H1 (cell line): ENCODE data around the gene PM20D1. TPM values are rescaled to one million over a fixed set of nuclear protein-coding genes. Genes with fewer than 3 reads are reported as not detected.

Experiments used
- CTCF ChIA-PET: fragments of 300-600 bp; sonication (Branson Sonifier 250); formaldehyde crosslinking; loops from one replicate; lab custom pipeline; 2021; ENCODE audit not compliant: partially characterized antibody; lab: Charles Lee
- POLR2A ChIA-PET: fragments of 300-600 bp; sonication (Branson Sonifier 250); formaldehyde crosslinking; loops from one replicate; lab custom pipeline; 2021; ENCODE audit warnings: inconsistent platforms; ENCODE audit not compliant: partially characterized antibody; lab: Charles Lee
- DNase-seq, 2 experiments: peaks; one replicate each; pipeline versions ENCODE4 v3.0.0 to v3.0.0-alpha.2; 2010 to 2022; ENCODE audit warnings: low spot score in 2 of 2, low read depth in 1 of 2, mixed read lengths in 1 of 2
- FAIRE-seq: peaks from 2 replicates; lab custom pipeline; 2011; peaks lifted over from hg19 to GRCh38; lab: Jason Lieb, UNC
- H2AFZ ChIP-seq: 2 replicates; pipeline ENCODE4 v1.8.1; 2012; ENCODE audit warnings: low read length, inconsistent platforms
- H2AK5ac ChIP-seq: 2 replicates; pipeline ENCODE4 v1.6.1; 2013; ENCODE audit warnings: low read depth, low read length
- H2BK120ac ChIP-seq: replicated peaks from 2 replicates; pipeline ENCODE3; 2013; ENCODE audit warnings: low read depth, low read length, inconsistent platforms
- H2BK12ac ChIP-seq: 2 replicates; pipeline ENCODE4 v1.6.1; 2013; ENCODE audit warnings: low read depth, low read length
- H2BK15ac ChIP-seq: 2 replicates; pipeline ENCODE4 v1.6.1; 2013; ENCODE audit warnings: low read length
- H2BK20ac ChIP-seq: 2 replicates; pipeline ENCODE4 v1.6.1; 2013; ENCODE audit warnings: low read length
- H2BK5ac ChIP-seq: 2 replicates; pipeline ENCODE4 v1.6.1; 2013; ENCODE audit warnings: low read depth, low read length
- H3K14ac ChIP-seq: 2 replicates; pipeline ENCODE4 v1.6.1; 2013; ENCODE audit warnings: inconsistent platforms; ENCODE audit not compliant: insufficient read length
- H3K18ac ChIP-seq: 2 replicates; pipeline ENCODE4 v1.6.1; 2013; ENCODE audit warnings: low read length; ENCODE audit errors: extremely low read depth
- H3K23ac ChIP-seq: 2 replicates; pipeline ENCODE4 v1.6.1; 2013; ENCODE audit warnings: inconsistent platforms; ENCODE audit not compliant: insufficient read length
- H3K23me2 ChIP-seq: 2 replicates; pipeline ENCODE4 v1.6.1; 2013; ENCODE audit warnings: low read depth, low read length
- H3K27ac ChIP-seq: 2 replicates; pipeline ENCODE4 v1.6.1; 2011; ENCODE audit warnings: low read depth, low read length, inconsistent platforms
- H3K27me3 ChIP-seq, 4 experiments: replicated peaks in 1 of 4; 1 replicate in 1 of 4; 2 replicates in 3 of 4; pipeline versions ENCODE4 v1.6.1 to v1.8.1; 2011 to 2013; ENCODE audit warnings: low read length in 3 of 4, mild to moderate bottlenecking in 3 of 4, inconsistent platforms in 2 of 4, mixed read lengths in 2 of 4, moderate library complexity in 1 of 4; ENCODE audit not compliant: control insufficient read depth in 3 of 4, insufficient read depth in 3 of 4; ENCODE audit errors: extremely low read depth in 1 of 4
- H3K36me3 ChIP-seq, 4 experiments: 2 replicates each; pipeline versions ENCODE4 v1.6.1 to v1.8.1; 2011 to 2013; ENCODE audit warnings: mild to moderate bottlenecking in 4 of 4, low read length in 3 of 4, moderate library complexity in 2 of 4, control low read depth in 1 of 4, inconsistent platforms in 1 of 4; ENCODE audit not compliant: insufficient read depth in 4 of 4, control insufficient read depth in 2 of 4
- H3K4ac ChIP-seq: replicated peaks from 2 replicates; pipeline ENCODE3; 2013; ENCODE audit warnings: low read length, low read depth, mixed read lengths, inconsistent platforms; ENCODE audit not compliant: insufficient read length
- H3K4me1 ChIP-seq, 4 experiments: replicated peaks in 1 of 4; 1 replicate in 1 of 4; 2 replicates in 3 of 4; pipeline versions ENCODE4 v1.6.1 to v1.8.1; 2011 to 2013; ENCODE audit warnings: low read length in 3 of 4, inconsistent platforms in 2 of 4, mixed read lengths in 1 of 4; ENCODE audit not compliant: insufficient read depth in 4 of 4, control insufficient read depth in 3 of 4
- H3K4me2 ChIP-seq, 2 experiments: 2 replicates each; pipeline versions ENCODE4 v1.6.1 to v1.8.1; 2011 to 2013; ENCODE audit warnings: low read depth in 2 of 2, low read length in 2 of 2, control low read depth in 1 of 2, inconsistent platforms in 1 of 2, mild to moderate bottlenecking in 1 of 2; ENCODE audit not compliant: insufficient read depth in 1 of 2
- H3K4me3 ChIP-seq, 4 experiments: fragments of 200-600, 300-600 bp in 1 of 4; sonication (generic), shearing (Covaris generic), sonication (Bioruptor Twin) in 1 of 4; 2 replicates each; pipeline versions ENCODE4 v1.5.1 to v1.8.1; 2011 to 2016; ENCODE audit warnings: low read length in 4 of 4, low read depth in 3 of 4, control low read depth in 2 of 4, inconsistent platforms in 2 of 4, mild to moderate bottlenecking in 2 of 4, mixed read lengths in 1 of 4, moderate library complexity in 1 of 4; ENCODE audit not compliant: insufficient read depth in 2 of 4; ENCODE audit errors: extremely low read depth in 1 of 4
- H3K56ac ChIP-seq: replicated peaks from 2 replicates; pipeline ENCODE3; 2013; ENCODE audit warnings: low read depth, mild to moderate bottlenecking, mixed read lengths, low read length, inconsistent platforms; ENCODE audit not compliant: insufficient read length
- H3K79me1 ChIP-seq: 2 replicates; pipeline ENCODE4 v1.6.1; 2013; ENCODE audit warnings: low read depth, low read length, control low read depth
- H3K79me2 ChIP-seq, 2 experiments: 2 replicates each; pipeline versions ENCODE4 v1.6.1 to v1.8.1; 2012 to 2013; ENCODE audit warnings: low read length in 2 of 2, mild to moderate bottlenecking in 2 of 2, inconsistent platforms in 1 of 2; ENCODE audit not compliant: insufficient read depth in 2 of 2, control insufficient read depth in 1 of 2
- H3K9ac ChIP-seq, 4 experiments: replicated peaks in 1 of 4; 1 replicate in 1 of 4; 2 replicates in 3 of 4; pipeline versions ENCODE4 v1.6.1 to v1.8.1; 2011 to 2013; ENCODE audit warnings: low read depth in 3 of 4, low read length in 3 of 4, control low read depth in 2 of 4, mild to moderate bottlenecking in 2 of 4, moderate library complexity in 2 of 4, inconsistent platforms in 1 of 4; ENCODE audit errors: extremely low read depth in 1 of 4
- H3K9me3 ChIP-seq, 2 experiments: 2 replicates each; pipeline versions ENCODE4 v1.6.1 to v1.8.1; 2012 to 2013; ENCODE audit warnings: mild to moderate bottlenecking in 2 of 2, moderate library complexity in 2 of 2, control low read depth in 1 of 2, inconsistent platforms in 1 of 2, low read depth in 1 of 2, low read length in 1 of 2, mixed read lengths in 1 of 2; ENCODE audit not compliant: insufficient read depth in 2 of 2
- H4K20me1 ChIP-seq, 2 experiments: replicated peaks in 1 of 2; 2 replicates each; pipeline versions ENCODE3 to v1.8.1; 2011 to 2013; ENCODE audit warnings: inconsistent platforms in 2 of 2, low read length in 2 of 2, mild to moderate bottlenecking in 1 of 2; ENCODE audit not compliant: insufficient read depth in 2 of 2, control insufficient read depth in 1 of 2
- H4K5ac ChIP-seq: 2 replicates; pipeline ENCODE4 v1.6.1; 2013; ENCODE audit warnings: low read length, low read depth, mixed read lengths, inconsistent platforms; ENCODE audit not compliant: insufficient read length
- H4K8ac ChIP-seq: 2 replicates; pipeline ENCODE4 v1.8.0; 2013; ENCODE audit warnings: mild to moderate bottlenecking, moderate library complexity, low read length, inconsistent platforms; ENCODE audit not compliant: insufficient read depth; ENCODE audit errors: extremely low read depth
- H4K91ac ChIP-seq: replicated peaks from 2 replicates; pipeline ENCODE3; 2013; ENCODE audit warnings: low read length, mixed read lengths, inconsistent platforms; ENCODE audit not compliant: insufficient read length
- BCL11A ChIP-seq, 2 experiments: IDR thresholded peaks; one replicate each; pipeline ENCODE4 v1.6.1; 2011; ENCODE audit warnings: low read depth in 2 of 2, low read length in 2 of 2, mild to moderate bottlenecking in 2 of 2
- CTCF ChIP-seq, 3 experiments: IDR thresholded peaks; 1 replicate in 2 of 3; 2 replicates in 1 of 3; pipeline versions ENCODE4 v1.5.1 to v1.6.1; 2011; ENCODE audit warnings: low read length in 3 of 3, mild to moderate bottlenecking in 3 of 3, inconsistent platforms in 2 of 3, low read depth in 1 of 3, moderate library complexity in 1 of 3; ENCODE audit not compliant: insufficient read depth in 1 of 3; ENCODE audit errors: control extremely low read depth in 1 of 3
- JUND ChIP-seq: IDR thresholded peaks from 2 replicates; pipeline ENCODE4 v1.6.1; 2011; ENCODE audit warnings: mild to moderate bottlenecking, improper control_type of control experiment, low read length
- MAFK ChIP-seq: IDR thresholded peaks from 2 replicates; pipeline ENCODE4 v1.6.1; 2012; ENCODE audit warnings: low read depth, mild to moderate bottlenecking, improper control_type of control experiment, low read length
- SIRT6 ChIP-seq: IDR thresholded peaks from one replicate; pipeline ENCODE4 v1.7.1; 2012; ENCODE audit warnings: low read length, inconsistent platforms
- SIX5 ChIP-seq: IDR thresholded peaks from 2 replicates; pipeline ENCODE4 v1.6.1; 2011; ENCODE audit warnings: mild to moderate bottlenecking, low read depth, low read length
- SP1 ChIP-seq: IDR thresholded peaks from 2 replicates; pipeline ENCODE4 v1.6.1; 2011; ENCODE audit warnings: low read depth, low read length
- SP2 ChIP-seq: IDR thresholded peaks from 2 replicates; pipeline ENCODE4 v1.6.1; 2012; ENCODE audit warnings: mild to moderate bottlenecking, low read length, inconsistent platforms
- SUZ12 ChIP-seq: fragments of 200-600 bp; sonication (generic); IDR thresholded peaks from 2 replicates; pipeline ENCODE4 v1.6.1; 2012; ENCODE audit warnings: mild to moderate bottlenecking, inconsistent platforms, low read length, moderate library complexity, mixed read lengths
- TAF1 ChIP-seq: IDR thresholded peaks from 2 replicates; pipeline ENCODE4 v1.6.1; 2011; ENCODE audit warnings: mild to moderate bottlenecking, low read depth, low read length
- YY1 ChIP-seq: IDR thresholded peaks from 2 replicates; pipeline ENCODE4 v1.6.1; 2011; ENCODE audit warnings: low read depth, mild to moderate bottlenecking, low read length
- WGBS, 2 experiments: shearing (Covaris generic) in 1 of 2; methylation state at CpG; one replicate each; pipeline versions ENCODE4 v1.1.6 to v1.1.7; 2013 to 2015; ENCODE audit warnings: low lambda C conversion rate in 2 of 2, mixed read lengths in 2 of 2, inconsistent platforms in 1 of 2, low coverage in 1 of 2, missing lambda C conversion rate in 1 of 2; ENCODE audit not compliant: insufficient replicate concordance in 2 of 2, insufficient coverage in 1 of 2, insufficient read length in 1 of 2; ENCODE audit errors: extremely low coverage in 1 of 2, missing lambda C conversion rate in 1 of 2; 5-methylcytosine and 5-hydroxymethylcytosine counted together
- polyA plus RNA-seq, 7 experiments: library from polyadenylated mRNA; depleted of rRNA in 3 of 7; stranded (reverse) in 5 of 7; unstranded in 2 of 7; fragments of >200 nt in 5 of 7; fragments of 200-250 nt in 2 of 7; gene quantifications; 1 replicate in 5 of 7; 2 replicates in 1 of 7; 4 replicates in 1 of 7; pipeline versions ENCODE4 v1.2.1 to v1.2.3, GENCODE V29; 2011 to 2013; ENCODE audit warnings: missing spikeins in 2 of 7, mixed read lengths in 2 of 7
- total RNA-seq: library from RNA; stranded (reverse); fragmentation: NEBNext Ultra II Directional; extraction: Animal tissue kit (Norgen Biotek cat#: 25700); gene quantifications from 2 replicates; pipeline ENCODE4 v1.2.1, GENCODE V29; 2021
- TF ChIP-seq, protein P1 (sequence below): IDR thresholded peaks from 2 replicates; pipeline ENCODE4 v1.6.1; 2012; ENCODE audit warnings: inconsistent platforms

PM20D1 gene
- total and polyA plus RNA-seq, 2 of the 8 experiments (the other 6 are each of a cell fraction or from before 2014, with no cell fraction given), result 0.05 TPM; not detected in 1

GRCh38 chr1:205811660-205812059 is 38.3 kb downstream of the PM20D1 start:
- Histone ChIP-seq H2BK12ac (no peak overlapping the region), H3K18ac (no peak overlapping the region), H2BK120ac (no peak overlapping the region), H4K91ac (no peak overlapping the region), H2BK20ac (no peak overlapping the region), H3K23me2 (peaks cover 6% of the 10 kb centered on the region; the same call in 1 of the 2 replicates), H3K79me2 (peaks cover 0 to 46% of the 10 kb centered on the region in 2 experiments; a peak in 2 of 4 replicates), H3K9ac (no peak overlapping the region), H3K14ac (no peak overlapping the region), H2BK5ac (no peak overlapping the region), H2AK5ac (no peak overlapping the region), H4K20me1 (peaks cover 0 to 11% of the 10 kb centered on the region in 2 experiments), H4K5ac (no peak overlapping the region), H3K4me2 (peak overlapping the region; percentile 96 to 97), H3K4ac (no peak overlapping the region), H3K4me3 (peak overlapping the region; percentile 49 to 94 (median 64); a peak in 4 of 8 replicates), H3K9me3 (no peaks in the 10 kb centered on the region), H3K56ac (no peak overlapping the region), H3K27ac (no peak overlapping the region), H2BK15ac (no peak overlapping the region), H3K36me3 (peaks cover 7 to 11% (median 7%) of the 10 kb centered on the region in 4 experiments; a peak in 5 of 8 replicates), H3K79me1 (peaks cover 10% of the 10 kb centered on the region), H2AFZ (no peak overlapping the region), H3K4me1 (peaks cover 2 to 7% (median 6%) of the 10 kb centered on the region in 4 experiments; a peak in 5 of 7 replicates), H3K27me3 (peaks cover 0 to 3% (median 0%) of the 10 kb centered on the region in 4 experiments; a peak in 2 of 7 replicates), H3K23ac (no peak overlapping the region), H4K8ac (no peak overlapping the region)
- DNase-seq, result no peak
- WGBS, 2 experiments, result 74% methylated on average over 5 of the region's 5 CpGs; no CpG with 5 or more reads in 1 of the 2 experiments
- ChIA-PET CTCF (interaction anchor here (0.9 to 6.1 kb wide), 11 partner anchors 15 to 220 kb away, joined by 3 to 79 read pairs (median 4); no protein-coding TSS in a partner anchor), POLR2A (interaction anchor here (0.6 to 1.6 kb wide), 9 partner anchors 10 to 100 kb away, joined by 3 to 5 read pairs (median 3); no protein-coding TSS in a partner anchor)
- no peak for FAIRE-seq
- no peak for TF ChIP-seq SP2
- TF ChIP-seq MAFK, result no peak
- no peak for TF ChIP-seq SIX5
- no peak for TF ChIP-seq SP1
- TF ChIP-seq, protein P1, sequence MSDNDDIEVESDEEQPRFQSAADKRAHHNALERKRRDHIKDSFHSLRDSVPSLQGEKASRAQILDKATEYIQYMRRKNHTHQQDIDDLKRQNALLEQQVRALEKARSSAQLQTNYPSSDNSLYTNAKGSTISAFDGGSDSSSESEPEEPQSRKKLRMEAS, result no peak
- no peak for TF ChIP-seq BCL11A (IDR thresholded peaks at IDR 0.05; ENCODE audit: low read depth in 2 of 2, low read length in 2 of 2)
- TF ChIP-seq CTCF (IDR thresholded peaks at IDR 0.05; ENCODE audit: control extremely low read depth in 1 of 3, insufficient read depth in 1 of 3, low read depth in 1 of 3, low read length in 3 of 3), result no peak
- no peak for TF ChIP-seq JUND
- no peak for TF ChIP-seq YY1
- no peak for TF ChIP-seq SIRT6
- no peak for TF ChIP-seq TAF1
- no peak for TF ChIP-seq SUZ12
